Posterior vena cava (tissue), 2 donors: ENCODE results near the gene RADIL. TPM values are rescaled to one million over a fixed set of nuclear protein-coding genes. Genes with fewer than 3 reads are reported as not detected.
A peak's percentile ranks its signal among the peaks of the same experiment; 100 is the strongest.
"Not testable (repeated sequence)": the region's sequence is repeated elsewhere in the genome, so short reads cannot be mapped to it uniquely, and the experiment has no call there.

ENCODE experiments used
- DNase-seq: peaks from one replicate; pipeline ENCODE4 v3.0.0-alpha.2; 2020; ENCODE audit warnings: low spot score
- intact Hi-C, 2 donors: fragments of 100-400 bp; cut with DNase I; formaldehyde crosslinking; loops; one replicate each; pipeline versions ENCODE4 v1.14.1 to v1.14.2; 2022 to 2023
- total RNA-seq, 2 donors: library from RNA; stranded (reverse); fragmentation: NEBNext Ultra II Directional; extraction: Animal tissue kit (Norgen Biotek cat#: 25700); gene quantifications; one replicate each; pipeline ENCODE4 v1.2.1, GENCODE V29; 2021
- donor health status: DM: yes; HTN: yes; CAD: no.
- donor health status: DM: yes; HTN: yes; CAD: no.

Gene RADIL
- total RNA-seq, 2 donors from 2014 or later, result 4.3 to 5.0 TPM

DNA sequence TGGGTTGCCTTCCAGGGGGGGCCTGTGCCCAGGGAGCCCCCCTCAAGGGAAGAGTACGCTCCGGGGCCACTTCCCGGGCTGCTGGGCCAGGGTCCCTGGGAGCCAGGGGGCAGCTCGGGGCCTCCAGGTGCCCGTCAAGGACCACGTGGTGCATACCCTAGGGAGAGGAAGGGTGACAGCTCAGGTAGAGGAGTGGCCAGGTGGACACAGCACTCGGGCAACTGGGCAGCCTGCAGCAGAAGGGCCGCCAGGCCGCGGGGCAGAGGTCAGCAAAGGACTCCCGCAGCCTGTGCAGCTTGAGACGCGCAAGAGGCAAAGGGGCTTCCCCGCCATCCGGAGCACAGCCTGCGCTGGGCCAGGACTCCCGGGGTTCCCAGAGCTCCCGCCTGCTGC lies 81.7 kb downstream of the RADIL start:
- intact Hi-C loops, result loop anchor here (5.0 to 10.0 kb wide), 3 partner anchors 63 to 285 kb away; partner anchors contain the start of gene PAPOLB (in 1 of the 2)
- no peak for DNase-seq

DNA sequence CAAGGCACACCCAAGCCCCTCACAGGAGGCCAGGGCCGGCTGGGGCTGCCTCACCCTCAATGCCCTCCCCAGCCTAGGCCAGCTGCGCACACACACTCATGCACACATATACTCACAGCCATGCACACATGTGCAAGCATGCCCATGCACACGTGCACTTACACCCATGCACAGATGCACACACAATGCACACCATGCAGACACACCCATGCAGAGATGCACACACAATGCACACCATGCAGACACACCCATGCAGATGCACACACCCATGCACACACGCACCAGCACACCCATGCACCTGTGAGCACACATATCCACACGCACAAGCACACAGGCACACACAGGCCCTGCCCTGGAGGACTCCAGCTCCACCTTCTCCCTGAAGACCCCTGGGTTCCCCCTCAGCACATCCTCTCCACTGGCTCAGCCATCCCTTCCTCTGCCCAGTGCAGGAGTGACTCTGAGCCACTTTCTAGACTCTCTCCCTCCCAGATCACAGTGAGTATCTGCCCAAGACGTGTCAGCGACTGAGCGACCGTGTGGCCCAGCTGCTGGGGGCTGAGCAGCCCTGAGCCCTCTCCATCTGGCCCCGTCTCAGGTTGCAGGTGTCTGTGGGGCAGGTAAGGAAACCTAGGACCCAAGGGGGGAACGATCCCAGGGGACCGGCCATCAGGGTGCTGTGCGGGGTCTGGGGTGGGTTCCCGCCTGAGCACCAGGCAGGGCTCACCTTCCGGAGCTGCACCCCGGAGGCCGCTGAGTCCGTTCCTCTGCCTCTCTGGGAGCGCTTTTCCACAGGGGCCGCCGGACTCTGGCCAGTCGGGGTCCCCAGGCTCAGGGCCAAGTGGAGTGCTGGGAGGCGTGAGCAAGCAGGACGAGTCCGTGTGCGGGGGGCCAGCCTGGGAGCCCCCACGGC lies 82.3 kb downstream of the RADIL start:
- DNase-seq, result no peak
- intact Hi-C loops, result loop anchor here (5.0 to 10.0 kb wide), 3 partner anchors 64 to 286 kb away; partner anchors contain the start of gene PAPOLB (in 1 of the 2)

DNA sequence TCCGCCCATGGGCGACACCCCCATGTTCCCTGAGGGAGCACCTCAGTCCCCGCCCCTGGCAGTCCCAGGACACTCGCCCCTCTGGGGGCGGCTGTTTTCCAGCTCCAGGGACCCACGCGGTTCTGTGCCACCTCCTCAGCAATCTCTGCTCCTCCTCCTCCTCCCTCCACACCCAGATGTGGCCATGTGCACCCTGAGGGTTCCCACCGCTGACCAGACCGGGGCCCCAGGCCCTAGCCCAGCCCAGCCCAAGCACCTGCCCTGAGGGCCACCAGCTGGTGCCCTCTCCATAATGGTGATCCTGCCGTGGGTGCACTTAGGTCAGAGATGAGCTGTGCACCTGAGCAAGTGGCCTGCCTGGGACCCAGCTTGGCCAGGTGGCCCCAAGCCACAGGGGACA lies 83.0 kb downstream of the RADIL start:
- intact Hi-C loops, result loop anchor here (5.0 to 10.0 kb wide), 3 partner anchors 64 to 287 kb away; partner anchors contain the start of gene PAPOLB (in 1 of the 2)
- DNase-seq, result no peak

DNA sequence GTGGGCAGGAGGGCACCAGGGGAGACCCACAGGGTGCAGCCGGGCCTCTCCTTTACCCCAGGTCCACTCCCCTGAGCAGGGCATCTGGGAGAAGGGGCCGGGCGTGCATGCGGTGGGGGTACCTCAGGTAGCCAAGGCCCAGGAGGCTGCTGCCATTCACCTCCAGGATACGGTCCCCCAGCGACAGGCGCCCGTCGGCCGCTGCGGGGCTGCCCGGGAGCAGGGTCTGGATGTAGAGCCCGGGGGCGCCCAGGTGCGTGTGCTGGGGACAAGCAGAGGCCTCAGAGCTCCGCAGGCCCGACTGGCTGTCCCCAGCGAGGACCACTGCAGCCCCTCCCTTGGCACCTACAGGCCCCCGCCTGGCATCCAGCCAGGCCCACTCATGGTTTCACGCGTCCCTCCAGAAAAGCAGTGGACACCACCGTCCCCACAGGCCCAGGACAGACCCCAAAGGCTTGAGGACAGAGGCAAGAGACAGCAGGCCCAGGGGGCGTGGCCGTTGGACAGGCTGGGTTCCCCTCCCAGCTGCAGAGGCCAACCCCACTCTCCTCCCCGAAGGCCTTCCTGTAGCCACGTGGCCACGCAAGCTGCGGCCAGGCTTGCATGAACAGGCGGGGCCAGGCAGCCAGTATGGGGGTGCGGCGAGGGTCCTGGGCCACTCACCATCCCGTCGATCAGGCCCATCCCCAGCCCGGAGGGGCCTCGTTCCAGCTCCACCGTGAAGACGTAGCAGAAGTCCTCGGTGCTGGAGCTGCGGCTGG lies 83.8 kb downstream of the RADIL start:
- no peak for DNase-seq
- intact Hi-C loops, result loop anchor here (5.0 to 10.0 kb wide), 4 partner anchors 65 to 288 kb away; partner anchors contain the start of gene PAPOLB (in 1 of the 2)

DNA sequence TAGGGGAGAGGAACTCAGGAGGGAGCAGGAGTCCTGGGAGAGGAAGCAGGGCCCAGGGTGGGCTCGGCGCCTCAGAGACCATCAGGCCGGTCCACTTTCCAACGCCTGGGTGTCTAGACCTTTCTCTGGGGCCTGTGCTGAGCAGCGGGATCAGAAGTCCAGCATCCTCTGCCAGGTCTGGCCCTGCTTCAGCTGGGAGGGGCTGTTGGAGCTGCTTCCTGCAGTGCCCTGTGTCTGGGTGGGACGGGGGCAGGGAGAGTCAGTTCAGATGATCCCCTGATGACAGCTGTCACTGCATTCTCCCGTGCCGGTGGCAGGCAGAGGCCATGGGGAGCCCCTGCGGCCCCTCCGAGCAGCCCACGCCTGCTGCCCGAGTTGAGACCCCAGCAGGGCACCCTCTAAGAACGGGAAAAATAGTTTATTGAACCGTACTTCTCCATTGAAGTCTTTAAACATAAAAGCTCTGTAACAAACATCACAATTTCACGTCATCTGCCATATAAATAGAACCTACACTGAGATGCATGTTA lies 84.7 kb downstream of the RADIL start:
- no peak for DNase-seq
- intact Hi-C loops, result loop anchor here in 1 of 2 donors (10.0 kb wide), 1 partner anchor 286 kb away; no protein-coding TSS in a partner anchor

DNA sequence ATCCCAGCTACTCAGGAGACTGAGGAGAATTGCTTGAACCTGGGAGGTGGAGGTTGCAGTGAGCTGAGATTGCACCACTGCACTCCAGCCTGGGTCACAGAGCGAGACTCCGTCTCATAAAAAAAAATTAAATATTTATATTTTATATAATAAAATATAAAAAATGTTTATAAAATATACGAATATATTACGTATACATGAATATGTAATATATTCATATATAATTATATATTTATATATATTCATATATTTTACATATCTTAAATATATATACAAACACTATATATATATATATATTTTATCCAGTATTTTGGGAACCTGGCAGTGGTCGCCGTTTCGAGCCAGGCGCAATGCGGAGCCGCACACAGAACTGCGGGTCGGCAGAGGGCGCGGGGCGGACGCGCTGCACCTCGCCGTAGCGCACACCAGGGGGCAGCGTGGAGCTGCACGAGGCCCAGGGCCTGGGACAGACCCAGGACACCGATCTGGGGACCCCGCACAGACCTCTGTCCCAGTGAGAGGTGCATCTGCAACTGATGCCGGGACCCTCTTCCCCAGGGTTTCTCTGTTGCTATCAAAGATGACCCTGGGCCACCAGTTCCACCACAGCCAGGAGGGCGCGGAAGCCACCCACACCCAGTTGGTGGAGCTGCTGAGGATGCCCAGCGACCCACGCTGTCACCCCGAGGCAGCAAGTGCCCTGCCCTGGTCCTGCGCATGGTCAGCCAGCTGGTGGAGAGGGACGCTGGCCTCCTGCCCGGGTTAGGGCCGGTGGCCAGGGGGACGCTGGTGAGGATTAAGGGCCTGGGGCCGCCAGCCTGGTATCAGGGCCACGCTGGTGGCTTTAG lies 85.4 kb downstream of the RADIL start:
- DNase-seq, result no peak

DNA sequence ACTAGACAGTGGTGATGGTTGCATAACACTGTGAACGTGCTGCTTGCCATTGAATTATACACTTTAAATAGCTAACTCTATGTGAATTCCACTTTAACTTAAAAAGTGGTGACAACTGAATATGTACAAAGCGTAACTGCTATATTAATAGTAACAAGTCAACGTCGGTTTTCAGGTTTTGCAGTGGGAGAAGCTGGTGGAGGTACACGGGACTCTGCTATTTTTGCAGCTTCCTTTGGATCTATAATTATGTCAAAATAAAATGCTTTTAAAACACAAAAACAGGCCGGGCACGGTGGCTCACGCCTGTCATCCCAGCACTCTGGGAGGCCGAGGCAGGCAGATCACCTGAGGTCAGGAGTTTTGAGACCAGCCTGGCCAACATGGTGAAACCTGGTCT lies 87.1 kb downstream of the RADIL start:
- intact Hi-C loops, result loop anchor here in 1 of 2 donors (10.0 kb wide), 1 partner anchor 288 kb away; no protein-coding TSS in a partner anchor

More for the DNA sequence above, 85.4 kb downstream of the RADIL start:
- intact Hi-C loops, result loop anchor here in 1 of 2 donors (10.0 kb wide), 1 partner anchor 287 kb away; no protein-coding TSS in a partner anchor

DNA sequence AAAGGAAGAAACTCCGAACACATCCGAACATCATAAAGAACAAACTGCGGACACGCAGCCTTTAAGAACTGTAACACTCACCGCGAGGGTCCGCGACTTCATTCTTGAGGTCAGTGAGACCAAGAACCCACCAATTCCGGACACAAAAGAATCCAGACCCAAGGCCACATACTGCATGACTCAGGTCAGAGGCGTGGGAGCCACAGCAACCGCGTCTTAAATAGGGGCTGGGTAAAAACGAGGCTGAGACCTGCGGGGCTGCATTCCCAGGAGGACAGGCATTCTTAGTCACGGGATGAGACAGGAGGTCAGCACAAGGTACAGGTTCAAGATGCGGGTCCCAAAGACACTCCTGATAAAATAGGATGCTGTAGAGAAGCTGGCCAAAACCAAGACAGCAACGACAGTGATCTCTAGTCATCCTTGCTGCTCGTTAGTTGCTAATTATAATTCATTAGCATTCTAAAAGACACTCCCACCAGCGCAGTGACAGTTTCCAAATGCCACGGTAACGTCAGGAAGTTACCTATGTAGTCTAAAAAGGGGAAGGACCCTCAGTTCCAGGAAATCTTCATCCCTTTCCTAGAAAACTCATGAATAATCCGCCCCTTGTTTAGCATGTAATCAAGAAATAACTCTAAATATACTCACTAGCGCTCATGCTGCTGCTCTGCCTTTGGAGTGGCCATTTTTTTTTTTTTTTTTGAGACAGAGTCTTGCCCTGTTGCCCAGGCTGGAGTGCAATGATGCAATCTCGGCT lies 88.7 kb downstream of the RADIL start:
- no peak for DNase-seq
- intact Hi-C loops, result loop anchor here in 1 of 2 donors (10.0 kb wide), 1 partner anchor 290 kb away; no protein-coding TSS in a partner anchor

More for the DNA sequence above, 87.1 kb downstream of the RADIL start:
- DNase-seq, result no peak

DNA sequence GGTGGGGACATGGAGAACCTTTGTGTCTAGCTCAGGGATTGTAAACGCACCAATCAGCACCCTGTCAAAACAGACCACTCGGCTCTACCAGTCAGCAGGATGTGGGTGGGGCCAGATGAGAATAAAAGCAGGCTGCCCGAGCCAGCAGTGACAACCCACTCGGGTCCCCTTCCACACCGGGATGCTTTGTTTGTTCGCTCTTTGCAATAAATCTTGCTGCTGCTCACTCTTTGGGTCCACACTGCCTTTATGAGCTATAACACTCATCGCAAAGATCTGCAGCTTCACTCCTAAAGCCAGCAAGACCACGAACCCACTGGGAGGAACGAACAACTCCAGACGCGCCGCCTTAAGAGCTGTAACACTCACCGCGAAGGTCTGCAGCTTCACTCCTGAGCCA lies 89.3 kb downstream of the RADIL start:
- intact Hi-C loops, result loop anchor here in 1 of 2 donors (10.0 kb wide), 1 partner anchor 291 kb away; no protein-coding TSS in a partner anchor
- not testable (repeated sequence) for DNase-seq

DNA sequence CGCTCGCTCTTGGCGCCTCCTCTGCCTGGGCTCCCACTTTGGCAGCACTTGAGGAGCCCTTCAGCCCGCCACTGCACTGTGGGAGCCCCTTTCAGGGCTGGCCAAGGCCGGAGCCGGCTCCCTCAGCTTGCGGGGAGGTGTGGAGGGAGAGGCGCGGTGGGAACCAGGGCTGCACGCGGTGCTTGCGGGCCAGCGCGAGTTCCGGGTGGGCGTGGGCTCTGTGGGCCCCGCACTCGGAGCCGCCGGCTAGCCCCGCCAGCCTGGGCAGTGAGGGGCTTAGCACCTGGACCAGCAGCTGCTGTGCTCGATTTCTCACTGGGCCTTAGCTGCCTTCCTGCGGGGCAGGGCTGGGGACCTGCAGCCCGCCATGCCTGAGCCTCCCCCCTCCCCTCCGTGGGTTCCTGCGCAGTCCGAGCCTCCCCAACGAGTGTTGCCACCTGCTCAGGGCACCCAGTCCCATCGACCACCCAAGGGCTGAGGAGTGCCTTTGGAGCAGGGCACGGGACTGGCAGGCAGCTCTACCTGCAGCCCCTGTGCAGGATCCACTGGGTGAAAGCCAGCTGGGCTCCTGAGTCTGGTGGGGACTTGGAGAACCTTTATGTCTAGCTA lies 90.0 kb downstream of the RADIL start:
- intact Hi-C loops, result loop anchor here in 1 of 2 donors (10.0 kb wide), 1 partner anchor 291 kb away; no protein-coding TSS in a partner anchor
- not testable (repeated sequence) for DNase-seq

DNA sequence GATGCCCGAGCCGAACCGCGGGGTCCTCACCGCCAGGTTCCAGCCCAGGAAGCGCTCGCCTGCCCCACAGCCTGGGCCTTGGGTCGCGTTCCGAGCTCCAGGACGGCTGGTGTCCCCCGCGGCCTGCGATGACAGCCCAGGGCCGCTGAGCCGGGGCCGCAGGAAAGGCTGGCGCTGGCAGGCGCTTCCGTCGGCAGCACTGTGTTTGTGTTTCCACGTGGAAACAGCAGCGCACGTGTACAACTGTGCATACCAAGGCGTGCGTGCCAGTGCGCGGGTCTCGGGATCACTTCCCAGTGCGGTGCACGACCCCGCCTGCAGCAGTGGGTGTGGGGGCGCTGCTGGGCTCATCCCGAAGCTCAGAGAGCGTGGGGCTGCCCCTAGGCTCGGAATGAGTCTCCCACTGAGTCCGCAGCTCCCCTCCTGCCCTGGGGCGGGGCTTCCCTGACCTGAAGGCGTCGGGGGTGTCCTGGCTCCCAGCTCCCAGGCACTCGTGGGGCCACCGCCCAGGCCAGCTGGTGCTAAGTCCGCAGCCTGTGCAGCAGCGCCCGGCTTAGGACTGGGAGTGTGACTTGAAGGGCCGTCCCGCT lies 90.9 kb downstream of the RADIL start:
- no peak for DNase-seq
- intact Hi-C loops, result loop anchor here in 1 of 2 donors (10.0 kb wide), 1 partner anchor 292 kb away; no protein-coding TSS in a partner anchor

DNA sequence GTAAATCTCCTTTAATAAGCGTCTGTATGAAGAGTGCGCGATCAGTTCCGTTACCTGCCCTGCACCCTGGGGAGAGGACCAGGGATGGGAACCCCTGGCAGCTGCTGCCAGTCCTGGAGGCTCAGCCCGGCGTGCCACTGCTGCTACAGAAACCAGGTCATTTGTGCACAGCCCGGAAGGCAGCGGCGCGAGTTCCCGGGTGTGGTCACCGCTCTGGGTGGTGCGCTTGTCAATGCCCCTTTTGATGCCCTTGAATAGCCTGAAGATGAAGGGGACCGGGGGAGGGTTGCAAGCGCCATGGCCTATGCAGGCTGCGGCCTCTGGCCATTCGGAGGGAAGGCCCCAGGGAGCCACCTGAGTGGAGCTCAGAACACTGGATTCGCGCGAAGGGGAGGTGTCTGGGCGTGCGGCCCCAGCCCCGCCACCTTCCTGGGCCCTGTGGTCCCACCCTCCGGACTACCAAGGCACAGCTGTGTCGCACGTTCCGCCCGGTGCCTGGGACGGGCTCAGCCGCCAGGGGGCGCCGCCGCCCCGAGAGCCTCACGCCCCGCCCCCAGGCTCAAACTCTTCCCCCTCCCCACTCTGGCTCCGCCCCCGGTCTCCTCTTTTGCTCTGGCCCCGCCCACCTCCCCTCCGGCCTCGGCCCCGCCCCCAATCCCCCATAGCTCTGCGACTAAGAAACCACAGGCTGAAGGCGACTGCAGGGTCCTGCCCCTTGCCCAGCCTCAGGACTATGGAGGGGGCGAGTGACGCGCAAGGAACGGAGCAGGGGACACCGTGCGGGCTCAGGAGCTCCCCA lies 91.6 kb downstream of the RADIL start:
- intact Hi-C loops, result loop anchor here in 1 of 2 donors (10.0 kb wide), 1 partner anchor 293 kb away; no protein-coding TSS in a partner anchor
- peak; percentile 92 for DNase-seq

DNA sequence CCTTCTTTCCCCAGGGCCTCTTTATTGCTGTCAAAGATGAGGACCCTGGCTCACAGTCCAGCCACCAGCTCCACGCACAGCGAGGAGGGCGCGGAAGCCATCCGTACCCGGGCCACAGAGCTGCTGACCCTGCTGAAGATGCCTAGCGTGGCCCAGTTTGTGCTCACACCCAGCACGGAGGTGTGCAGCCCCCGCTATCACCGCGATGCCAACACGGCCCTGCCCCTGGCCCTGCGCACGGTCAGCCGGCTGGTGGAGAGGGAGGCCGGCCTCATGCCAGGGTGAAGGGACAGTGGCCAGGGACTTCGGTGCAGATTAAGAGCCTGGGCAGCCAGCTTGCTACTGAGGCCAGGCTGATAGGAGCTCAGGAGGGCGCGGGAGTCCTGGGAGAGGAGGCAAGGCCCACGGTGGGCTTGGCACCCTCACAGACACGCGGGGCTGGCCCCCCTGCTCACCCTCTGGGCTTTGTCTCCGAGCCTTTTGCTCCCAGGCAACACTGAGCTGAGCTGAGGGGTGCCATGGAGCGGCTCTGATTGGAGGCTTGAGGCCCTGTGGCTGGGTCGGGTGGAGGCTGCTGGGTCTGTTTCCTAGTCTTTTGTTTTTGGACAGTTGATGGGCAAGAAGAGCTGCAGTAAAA lies 92.3 kb downstream of the RADIL start:
- intact Hi-C loops, result loop anchor here in 1 of 2 donors (10.0 kb wide), 1 partner anchor 294 kb away; no protein-coding TSS in a partner anchor
- DNase-seq, result no peak

DNA sequence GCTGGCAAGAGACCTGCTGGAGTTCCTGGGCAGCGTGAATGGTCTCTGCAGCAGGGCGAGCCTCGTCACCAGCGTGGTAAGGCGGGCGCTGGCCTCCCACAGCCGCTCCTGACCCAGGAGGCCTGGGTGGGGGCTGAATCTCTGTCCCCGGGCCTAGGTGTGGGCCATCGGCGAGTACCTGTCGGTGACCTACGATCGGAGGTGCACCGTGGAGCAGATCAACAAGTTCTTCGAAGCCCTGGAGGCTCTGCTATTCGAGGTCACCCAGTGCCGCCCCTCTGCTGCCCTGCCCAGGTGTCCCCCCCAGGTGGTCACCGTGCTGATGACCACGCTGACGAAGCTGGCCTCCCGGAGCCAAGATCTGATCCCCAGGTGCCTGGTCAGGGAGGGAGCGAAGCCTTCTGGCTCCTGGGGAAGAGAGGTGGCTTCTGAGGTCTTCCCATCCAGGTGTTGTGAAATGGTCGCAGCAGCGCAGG lies 93.0 kb downstream of the RADIL start:
- DNase-seq, result peak; percentile 80
- intact Hi-C loops, result loop anchor here in 1 of 2 donors (10.0 kb wide), 1 partner anchor 294 kb away; no protein-coding TSS in a partner anchor

DNA sequence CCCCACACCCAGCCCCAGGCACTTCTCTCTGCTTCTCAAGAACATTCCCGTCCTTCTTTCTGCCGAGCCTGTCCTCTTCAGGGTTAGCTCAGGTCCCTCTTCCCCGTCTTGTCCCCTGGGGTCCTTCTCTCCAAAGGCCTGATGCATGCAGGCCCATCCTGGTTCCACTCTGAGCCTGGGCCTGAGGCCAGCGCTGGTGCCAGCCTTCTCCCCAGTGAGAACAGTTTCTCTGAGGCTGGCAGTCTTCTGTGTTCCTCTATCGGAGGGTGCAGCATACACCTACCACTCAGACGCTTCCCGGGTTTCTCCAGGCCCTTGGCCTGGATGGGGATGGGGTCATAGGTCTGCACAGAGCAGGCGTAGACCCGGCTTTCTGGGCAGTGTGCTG lies 93.4 kb downstream of the RADIL start:
- no peak for DNase-seq
- intact Hi-C loops, result loop anchor here in 1 of 2 donors (10.0 kb wide), 1 partner anchor 295 kb away; no protein-coding TSS in a partner anchor
